ENCODE data around the gene ST3GAL3.
"Not testable (repeated sequence)": the region's sequence is repeated elsewhere in the genome, so short reads cannot be mapped to it uniquely, and the experiment has no call there.

ST3GAL3 gene

GRCh38 chr1:43824795-43825194 is 117.5 kb downstream of the ST3GAL3 start:
- no peak for DNase-seq

DNA sequence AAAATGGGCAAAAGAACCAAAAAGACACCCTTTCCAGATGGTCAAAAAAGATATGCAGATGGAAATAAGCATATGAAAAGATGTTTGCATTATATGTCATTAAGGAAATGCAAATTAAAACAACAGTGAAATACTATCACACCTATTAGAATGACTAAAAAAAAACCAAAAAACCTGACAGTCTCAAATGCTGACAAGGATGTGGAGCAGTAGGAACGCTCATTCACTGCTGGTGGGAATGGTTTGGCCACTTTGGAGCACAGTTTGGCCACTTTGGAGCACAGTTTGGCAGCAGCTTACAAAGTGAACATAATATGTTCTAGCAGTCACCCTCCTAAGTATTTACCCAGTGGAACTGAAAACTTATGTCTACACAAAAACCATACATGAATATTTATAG is 121.2 kb downstream of the ST3GAL3 start:
- DNase-seq: no peak

DNA sequence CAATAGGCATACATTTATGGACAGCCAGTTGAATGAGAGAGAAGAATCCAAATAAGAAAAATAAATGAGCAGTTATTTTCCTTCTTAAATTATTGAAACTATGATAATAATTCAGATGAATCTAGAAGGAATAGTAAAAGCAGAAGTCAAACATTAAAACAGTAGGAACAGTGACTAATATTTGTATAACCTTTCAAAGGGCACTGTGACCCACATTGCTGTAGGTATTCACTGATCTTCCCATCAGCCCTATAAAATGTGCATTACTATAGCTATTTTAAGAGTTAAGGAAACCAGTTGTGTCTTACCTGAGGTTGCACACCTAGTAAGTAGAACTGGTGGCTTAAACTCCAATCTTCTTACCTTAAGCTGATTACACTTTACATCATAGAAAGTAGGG is 123.5 kb downstream of the ST3GAL3 start:
- no peak for DNase-seq

- no peak for DNase-seq
These were observed 124.5 kb downstream of the ST3GAL3 start for GRCh38 chr1:43831851-43832250.

DNA sequence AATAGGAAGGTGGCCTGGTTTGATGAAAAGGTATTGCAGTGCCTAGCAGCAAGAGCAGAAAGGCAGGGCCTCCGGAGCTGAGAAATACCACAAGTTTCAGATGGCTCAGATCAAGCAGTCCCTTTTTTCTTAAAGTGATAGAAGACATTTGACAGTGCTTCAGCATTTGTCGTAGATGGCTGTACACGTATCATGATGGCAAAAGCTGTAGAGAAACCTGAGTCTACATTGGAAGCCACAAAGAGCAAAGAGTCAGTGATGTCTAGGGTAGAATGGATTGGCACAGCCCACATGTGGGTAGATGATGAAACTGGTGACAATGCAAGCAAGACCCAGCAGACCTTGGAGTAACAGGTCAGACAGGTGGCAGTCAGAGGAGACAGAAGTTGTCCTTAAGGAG is 124.9 kb downstream of the ST3GAL3 start:
- no peak for DNase-seq

GRCh38 chr1:43832998-43833397 is 125.7 kb downstream of the ST3GAL3 start:
- DNase-seq: no peak

- not testable (repeated sequence) for DNase-seq
These were observed 126.6 kb downstream of the ST3GAL3 start for GRCh38 chr1:43833902-43834279.

GRCh38 chr1:43834280-43835081 is 127.1 kb downstream of the ST3GAL3 start:
- DNase-seq: peak; percentile 60

DNA sequence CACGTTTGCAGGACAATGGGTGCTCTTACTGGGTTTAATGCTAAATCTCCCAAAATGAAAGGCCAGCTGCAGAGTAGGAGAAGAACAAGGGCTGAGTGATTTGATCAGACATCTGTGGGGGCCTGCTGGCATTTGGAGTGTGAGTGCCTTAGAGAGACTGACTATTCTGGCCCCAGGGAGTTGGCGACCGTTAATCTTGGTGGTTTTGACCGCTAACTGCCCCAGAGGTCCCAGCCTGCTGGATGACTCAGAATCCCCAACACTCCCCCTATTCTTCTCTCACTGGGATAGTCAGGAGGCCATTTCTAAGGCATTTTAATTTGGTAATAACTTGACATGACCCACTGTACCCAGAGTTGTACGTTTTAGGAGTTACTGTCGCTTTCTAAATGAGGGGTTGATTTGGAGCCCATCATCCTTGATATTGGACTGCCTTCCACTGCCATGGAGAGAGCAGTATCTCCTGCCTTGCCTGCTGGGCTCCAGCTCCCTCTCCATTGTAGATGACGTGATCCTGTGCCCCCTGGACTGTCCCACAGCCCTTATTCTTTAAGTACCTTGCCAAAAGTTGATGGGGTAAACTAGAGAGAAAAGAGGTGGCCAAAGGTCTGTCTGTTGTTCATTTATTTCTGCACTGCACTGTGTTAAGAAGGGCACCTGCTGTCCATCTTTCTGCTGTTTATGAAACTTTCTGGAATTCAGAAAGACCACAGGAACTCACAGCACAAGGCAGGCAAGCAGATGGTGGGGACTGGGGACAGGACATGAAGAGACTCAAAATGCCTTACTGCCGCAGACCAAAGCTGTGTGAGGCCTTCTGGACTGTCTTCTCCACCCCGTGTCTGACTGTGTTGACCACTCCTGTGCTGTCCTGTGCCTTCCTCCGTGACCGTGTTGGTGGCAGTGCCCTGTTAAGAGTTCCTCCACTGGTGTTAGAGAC is 128.0 kb downstream of the ST3GAL3 start:
- no peak for DNase-seq

- peak; percentile 86 for DNase-seq
These were observed 129.1 kb downstream of the ST3GAL3 start for GRCh38 chr1:43836267-43836951.

GRCh38 chr1:43839056-43839455 is 131.7 kb downstream of the ST3GAL3 start:
- no peak for DNase-seq

GRCh38 chr1:43841321-43842174 is 134.2 kb downstream of the ST3GAL3 start:
- no peak for DNase-seq

DNA sequence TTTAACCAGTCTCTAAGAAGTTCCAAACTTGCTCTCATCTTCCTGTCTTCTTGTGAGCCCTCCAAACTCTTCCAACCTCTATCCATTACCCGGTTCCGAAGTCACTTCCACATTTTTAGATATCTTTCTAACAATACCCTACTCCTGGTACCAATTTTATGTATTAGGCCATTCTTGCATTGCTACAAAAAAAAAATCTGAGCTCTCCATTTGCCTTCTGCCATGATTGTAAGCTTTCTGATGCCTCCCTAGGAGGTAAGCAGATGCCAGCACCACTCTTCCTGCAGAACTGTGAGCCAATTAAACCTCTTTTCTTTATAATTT is 134.8 kb downstream of the ST3GAL3 start:
- DNase-seq: no peak

GRCh38 chr1:43843684-43844083 is 136.3 kb downstream of the ST3GAL3 start:
- DNase-seq: no peak

GRCh38 chr1:43844114-43844513 is 136.8 kb downstream of the ST3GAL3 start:
- no peak for DNase-seq

- no peak for DNase-seq
These were observed 140.0 kb downstream of the ST3GAL3 start for GRCh38 chr1:43847290-43847689.

DNA sequence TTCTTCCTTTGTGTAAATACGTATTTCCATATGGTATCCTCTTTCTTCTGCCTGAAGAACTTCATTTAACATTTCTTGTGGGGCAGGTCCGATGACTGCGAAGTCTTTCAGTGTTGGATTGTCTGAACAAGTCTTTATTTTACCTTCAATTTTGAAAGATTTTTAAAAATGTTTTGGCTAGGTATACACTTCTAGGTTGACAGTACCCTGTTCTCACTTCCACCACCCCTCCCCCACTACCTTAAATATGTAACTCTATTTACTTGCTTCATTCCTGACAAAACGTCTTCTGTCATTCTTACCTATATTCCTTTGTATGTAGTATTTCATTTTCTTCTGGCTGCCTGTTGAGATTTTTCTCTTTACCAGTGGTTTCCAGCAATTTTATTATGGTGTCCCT is 140.5 kb downstream of the ST3GAL3 start:
- DNase-seq: no peak

DNA sequence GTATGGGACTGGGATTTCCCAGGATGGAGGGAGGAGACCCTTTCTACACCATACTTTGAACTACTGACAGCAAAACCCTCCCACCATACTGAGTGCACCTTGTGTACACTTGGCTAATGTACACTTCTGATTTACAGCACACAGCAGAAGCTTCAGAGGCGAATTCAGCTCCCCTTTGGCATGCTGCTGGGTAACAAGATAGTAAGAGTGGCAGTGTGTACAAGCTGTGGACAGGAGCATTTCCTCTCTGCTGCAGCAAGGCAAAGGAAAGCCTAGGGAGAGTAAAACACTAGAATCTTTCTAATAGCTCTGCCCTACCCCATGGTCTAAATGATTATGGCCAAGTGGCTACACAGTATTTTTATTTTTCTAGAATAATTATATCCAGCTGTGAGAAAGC is 142.3 kb downstream of the ST3GAL3 start:
- no peak for DNase-seq

DNA sequence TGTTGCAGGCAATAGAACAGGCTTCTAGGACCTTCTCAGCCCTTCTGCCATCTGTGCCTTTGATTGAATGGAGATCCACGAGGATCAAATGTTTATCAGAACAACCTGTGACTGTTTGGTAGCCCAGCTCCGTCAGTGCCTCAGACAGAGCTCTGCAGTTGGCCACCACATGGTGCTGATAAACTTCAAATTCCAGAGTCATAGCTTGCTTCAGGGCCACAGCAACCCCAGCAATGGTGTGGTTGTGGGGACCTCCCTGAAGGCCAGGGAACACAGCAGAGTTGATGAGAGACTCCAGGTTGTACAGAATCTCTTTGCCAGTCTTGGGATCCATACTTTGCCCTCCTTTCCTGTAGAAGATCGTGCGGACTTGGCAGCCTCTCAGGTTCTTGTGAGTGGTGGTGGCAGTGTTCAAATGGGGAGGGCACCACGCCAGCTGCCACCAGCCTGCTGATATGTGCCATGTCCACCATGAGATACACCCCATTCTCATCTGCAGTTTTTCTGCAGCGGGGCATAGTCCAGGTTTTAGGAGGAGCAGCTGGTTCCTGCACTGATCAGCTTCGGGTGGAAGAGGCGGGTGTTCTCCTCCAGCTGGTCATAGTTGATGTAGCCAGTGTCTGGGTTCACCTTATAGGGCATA is 143.4 kb downstream of the ST3GAL3 start:
- no peak for DNase-seq

- no peak for DNase-seq
These were observed 144.4 kb downstream of the ST3GAL3 start for GRCh38 chr1:43851561-43852338.
